Fibroblast of lung (primary cell): ENCODE measurements around the gene COL15A1.

ENCODE experiments used
- EZH2 ChIP-seq: IDR thresholded peaks from 2 replicates; pipeline ENCODE4 v1.5.1; 2012; ENCODE audit warnings: low read length, control low read depth, mild to moderate bottlenecking; ENCODE audit errors: missing control alignments
- TF ChIP-seq, protein P1 (sequence below), 2 donors: IDR thresholded peaks in 1 of 2; conservative IDR thresholded peaks in 1 of 2; 1 replicate in 1 of 2; 2 replicates in 1 of 2; pipeline ENCODE4 v1.5.1; 2011 to 2012; ENCODE audit warnings: low read length in 2 of 2, control low read depth in 1 of 2, inconsistent platforms in 1 of 2, low read depth in 1 of 2, mild to moderate bottlenecking in 1 of 2

DNA sequence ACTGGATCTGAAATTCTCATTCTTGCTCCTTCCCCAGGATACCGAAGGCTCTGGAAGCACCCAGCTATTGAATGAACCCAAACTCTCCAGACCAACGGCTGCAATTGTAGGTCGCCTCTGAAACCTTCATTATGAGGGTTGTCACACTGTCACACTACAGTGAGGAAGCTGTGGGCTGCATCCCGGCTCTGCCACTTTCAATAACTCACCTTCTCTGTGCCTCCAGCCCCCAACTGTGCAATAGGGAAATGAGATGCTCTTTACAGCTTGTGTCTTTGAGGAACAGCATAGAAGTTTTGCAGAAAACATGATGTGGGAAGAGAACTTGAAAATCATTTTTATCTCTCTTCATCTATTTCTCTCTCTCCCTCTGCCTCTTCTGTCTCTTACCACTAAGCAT, 91.6 kb downstream of the COL15A1 start:
- TF ChIP-seq, protein P1, sequence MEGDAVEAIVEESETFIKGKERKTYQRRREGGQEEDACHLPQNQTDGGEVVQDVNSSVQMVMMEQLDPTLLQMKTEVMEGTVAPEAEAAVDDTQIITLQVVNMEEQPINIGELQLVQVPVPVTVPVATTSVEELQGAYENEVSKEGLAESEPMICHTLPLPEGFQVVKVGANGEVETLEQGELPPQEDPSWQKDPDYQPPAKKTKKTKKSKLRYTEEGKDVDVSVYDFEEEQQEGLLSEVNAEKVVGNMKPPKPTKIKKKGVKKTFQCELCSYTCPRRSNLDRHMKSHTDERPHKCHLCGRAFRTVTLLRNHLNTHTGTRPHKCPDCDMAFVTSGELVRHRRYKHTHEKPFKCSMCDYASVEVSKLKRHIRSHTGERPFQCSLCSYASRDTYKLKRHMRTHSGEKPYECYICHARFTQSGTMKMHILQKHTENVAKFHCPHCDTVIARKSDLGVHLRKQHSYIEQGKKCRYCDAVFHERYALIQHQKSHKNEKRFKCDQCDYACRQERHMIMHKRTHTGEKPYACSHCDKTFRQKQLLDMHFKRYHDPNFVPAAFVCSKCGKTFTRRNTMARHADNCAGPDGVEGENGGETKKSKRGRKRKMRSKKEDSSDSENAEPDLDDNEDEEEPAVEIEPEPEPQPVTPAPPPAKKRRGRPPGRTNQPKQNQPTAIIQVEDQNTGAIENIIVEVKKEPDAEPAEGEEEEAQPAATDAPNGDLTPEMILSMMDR (conservative IDR thresholded peaks at IDR 0.05 in 1 of 2, IDR thresholded peaks at IDR 0.05 in 1 of 2; ENCODE audit: low read depth in 1 of 2, low read length in 2 of 2) = no peak
- no peak for TF ChIP-seq EZH2
